Adrenal gland (tissue), 12 donors: ENCODE data around the gene WDR38. TPM values are rescaled to one million over a fixed set of nuclear protein-coding genes. Genes with fewer than 3 reads are reported as not detected.

ENCODE experiments used
- DNase-seq, 7 donors: peaks; one replicate each; pipeline ENCODE4 v3.0.0-alpha.2; 2019 to 2020
- H3K27ac ChIP-seq, 5 donors: fragments of 200-600 bp; sonication (generic) in 4 of 5; 1 replicate in 3 of 5; 2 replicates in 2 of 5; pipeline versions ENCODE4 v1.5.1 to v1.8.0; 2016 to 2020; ENCODE audit warnings: mild to moderate bottlenecking in 1 of 5
- H3K27me3 ChIP-seq: fragments of 200-600 bp; 2 replicates; pipeline ENCODE4 v1.8.0; 2021
- H3K36me3 ChIP-seq, 2 donors: fragments of 200-600 bp; replicated peaks in 1 of 2; 1 replicate in 1 of 2; 2 replicates in 1 of 2; pipeline versions ENCODE4 v1.5.1 to v1.8.0; 2018 to 2022
- H3K4me1 ChIP-seq, 2 donors: fragments of 200-600 bp; replicated peaks in 1 of 2; 1 replicate in 1 of 2; 2 replicates in 1 of 2; pipeline versions ENCODE4 v1.5.1 to v1.8.0; 2018 to 2021
- H3K4me3 ChIP-seq, 4 donors: fragments of 200-600 bp; sonication (generic) in 3 of 4; one replicate each; pipeline ENCODE4 v1.5.1; 2016 to 2018
- H3K9me3 ChIP-seq, 3 donors: fragments of 200-600 bp; sonication (generic) in 1 of 3; replicated peaks in 1 of 3; 1 replicate in 2 of 3; 2 replicates in 1 of 3; pipeline versions ENCODE4 v1.5.1 to v1.8.0; 2016 to 2021
- POLR2A ChIP-seq, 2 donors: fragments of 450-650 bp; IDR thresholded peaks; one replicate each; pipeline ENCODE4 v1.6.1; 2017; ENCODE audit warnings: antibody characterized with exemption in 2 of 2, mild to moderate bottlenecking in 2 of 2, moderate library complexity in 1 of 2
- WGBS, 4 donors: extraction: QIAGEN DNeasy Blood & Tissue Kit in 2 of 4; methylation state at CpG; one replicate each; pipeline versions ENCODE4 v1.1.5 to v1.1.7; 2013 to 2017; 5-methylcytosine and 5-hydroxymethylcytosine counted together
- intact Hi-C, 2 donors: fragments of 100-400 bp; cut with DNase I; formaldehyde crosslinking; loops; one replicate each; pipeline versions ENCODE4 v1.14.1 to v1.15.0; 2022 to 2023
- polyA plus RNA-seq, 3 donors: library from polyadenylated mRNA; stranded (reverse); fragments of 200-250 nt in 2 of 3; fragments of 350-450 nt in 1 of 3; fragmentation: Illumina TruSeq in 1 of 3; extraction: RNeasy Lipid Tissue Mini Kit (QIAGEN cat#74804) in 1 of 3; gene quantifications; one replicate each; pipeline ENCODE4 v1.2.3, GENCODE V29; 2013 to 2014
- total RNA-seq, 9 donors: library from RNA; depleted of rRNA in 4 of 9; stranded (reverse); fragments of >200 nt in 4 of 9; fragments of 120-200 nt in 1 of 9; fragmentation: NEBNext Ultra II Directional in 1 of 9; extraction: Animal tissue kit (Norgen Biotek cat#: 25700) in 1 of 9; gene quantifications; one replicate each; pipeline versions ENCODE4 v1.1.0 to v1.2.4, GENCODE V29; 2013 to 2023
- TF ChIP-seq, protein P1 (sequence below), 6 experiments: fragments of 450-650 bp in 4 of 6; fragments of 200-600 bp in 2 of 6; sonication (generic) in 1 of 6; IDR thresholded peaks; 1 replicate in 5 of 6; 2 replicates in 1 of 6; pipeline versions ENCODE4 v1.5.1 to v1.8.0; 2016 to 2021; ENCODE audit warnings: antibody characterized with exemption in 6 of 6, mild to moderate bottlenecking in 2 of 6, moderate library complexity in 1 of 6
- donor health status: healthy with polysubstance abuse.
- donor health status: Bipolar disorder and iron deficiency.
- donor health status: DM: yes; HTN: yes; CAD: no.
- donor health status: DM: no; HTN: no; CAD: no.
- donor health status: DM: no; HTN: no; CAD: no.
- donor health status: DM: yes; HTN: yes; CAD: no.

Gene WDR38
- total and polyA plus RNA-seq, 12 donors = 0.16 TPM; not detected in 11

DNA sequence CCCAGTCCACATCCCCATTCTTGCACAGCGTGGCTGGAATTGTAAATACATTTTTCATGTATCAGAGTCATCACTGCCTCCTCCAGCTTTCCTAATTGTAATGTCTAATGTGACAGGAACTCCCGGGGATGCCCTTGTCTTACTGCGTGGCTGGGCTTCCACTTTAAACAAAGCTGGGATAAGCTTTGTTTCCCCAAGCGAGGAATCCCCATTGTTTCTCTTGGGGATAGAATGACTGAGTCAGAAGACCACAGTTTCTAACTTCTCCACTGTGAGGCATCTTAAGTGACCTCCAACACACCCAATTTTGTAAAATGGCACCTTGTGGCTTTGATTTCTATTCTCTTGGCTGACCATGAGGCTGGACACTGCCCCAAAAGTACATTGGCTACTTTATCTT, 31.1 kb downstream of the WDR38 start:
- no peak for DNase-seq
- Histone ChIP-seq H3K4me3 (no peak overlapping the region), H3K4me1 (no peaks in the 10 kb centered on the region)

DNA sequence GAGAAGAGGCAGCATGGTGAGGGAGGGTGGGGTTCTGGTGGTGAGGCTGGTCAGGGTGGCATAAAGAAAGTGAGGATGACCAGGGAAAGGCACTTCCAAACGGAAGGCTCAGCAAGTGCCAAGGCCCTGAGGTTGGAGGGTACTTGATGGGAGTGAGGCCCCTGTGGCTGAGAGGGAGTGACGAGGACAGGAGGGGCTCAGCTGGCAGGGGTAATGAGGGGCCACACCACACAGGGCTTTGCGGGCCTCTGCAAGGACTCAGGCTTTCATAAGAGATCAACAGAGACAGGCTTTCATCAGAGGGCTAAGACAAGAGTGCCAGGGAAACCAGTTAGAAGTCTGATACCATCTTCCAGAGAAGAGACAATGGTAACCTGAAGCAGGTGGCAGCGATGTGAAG, 32.3 kb downstream of the WDR38 start:
- Histone ChIP-seq H3K27me3 (no peaks in the 10 kb centered on the region), H3K4me3 (no peak overlapping the region), H3K9me3 (no peaks in the 10 kb centered on the region), H3K27ac (no peak overlapping the region), H3K4me1 (no peaks in the 10 kb centered on the region), H3K36me3 (peaks cover 0 to 86% of the 10 kb centered on the region in 2 donors)
- 93 to 98% (median 96%) methylated on average over 4 of the region's 4 CpGs for WGBS, 4 donors
- no peak for DNase-seq
- TF ChIP-seq, protein P1, sequence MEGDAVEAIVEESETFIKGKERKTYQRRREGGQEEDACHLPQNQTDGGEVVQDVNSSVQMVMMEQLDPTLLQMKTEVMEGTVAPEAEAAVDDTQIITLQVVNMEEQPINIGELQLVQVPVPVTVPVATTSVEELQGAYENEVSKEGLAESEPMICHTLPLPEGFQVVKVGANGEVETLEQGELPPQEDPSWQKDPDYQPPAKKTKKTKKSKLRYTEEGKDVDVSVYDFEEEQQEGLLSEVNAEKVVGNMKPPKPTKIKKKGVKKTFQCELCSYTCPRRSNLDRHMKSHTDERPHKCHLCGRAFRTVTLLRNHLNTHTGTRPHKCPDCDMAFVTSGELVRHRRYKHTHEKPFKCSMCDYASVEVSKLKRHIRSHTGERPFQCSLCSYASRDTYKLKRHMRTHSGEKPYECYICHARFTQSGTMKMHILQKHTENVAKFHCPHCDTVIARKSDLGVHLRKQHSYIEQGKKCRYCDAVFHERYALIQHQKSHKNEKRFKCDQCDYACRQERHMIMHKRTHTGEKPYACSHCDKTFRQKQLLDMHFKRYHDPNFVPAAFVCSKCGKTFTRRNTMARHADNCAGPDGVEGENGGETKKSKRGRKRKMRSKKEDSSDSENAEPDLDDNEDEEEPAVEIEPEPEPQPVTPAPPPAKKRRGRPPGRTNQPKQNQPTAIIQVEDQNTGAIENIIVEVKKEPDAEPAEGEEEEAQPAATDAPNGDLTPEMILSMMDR (IDR thresholded peaks at IDR 0.05) = no peak
- TF ChIP-seq POLR2A (IDR thresholded peaks at IDR 0.05) = no peak
- intact Hi-C loops = no loop called here

More for the DNA sequence above, 31.1 kb downstream of the WDR38 start:
- no peak overlapping the region for H3K27ac ChIP-seq
- WGBS, 4 donors = 82 to 91% (median 86%) methylated on average over 4 of the region's 4 CpGs
- H3K27me3 ChIP-seq = no peaks in the 10 kb centered on the region
- peaks cover 0 to 87% of the 10 kb centered on the region in 2 donors for H3K36me3 ChIP-seq
- intact Hi-C loops = no loop called here
- TF ChIP-seq POLR2A (IDR thresholded peaks at IDR 0.05) = no peak
- TF ChIP-seq, protein P1 (IDR thresholded peaks at IDR 0.05) = no peak
- no peaks in the 10 kb centered on the region for H3K9me3 ChIP-seq

DNA sequence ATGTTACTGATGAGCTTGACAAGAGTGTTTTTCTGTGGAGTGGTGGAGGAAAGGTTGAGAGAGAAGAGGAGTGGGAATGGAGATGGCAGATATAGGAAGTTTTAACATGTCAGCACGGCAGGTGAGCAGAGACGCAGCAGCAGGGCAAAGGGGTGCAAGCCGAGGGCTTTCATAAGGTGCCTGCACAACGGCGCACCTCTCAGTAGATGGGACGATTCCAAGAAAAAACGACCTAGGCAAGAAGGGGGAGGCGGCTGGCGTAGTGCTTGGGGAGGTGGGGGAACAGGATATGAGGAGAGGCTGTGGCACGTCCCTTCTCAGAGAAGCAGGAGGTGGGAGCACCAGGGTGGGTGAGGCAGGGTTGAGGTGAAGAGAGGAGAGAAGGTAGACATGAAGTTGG, 33.2 kb downstream of the WDR38 start:
- Histone ChIP-seq H3K9me3 (no peaks in the 10 kb centered on the region), H3K27ac (no peak overlapping the region), H3K4me3 (no peak overlapping the region), H3K36me3 (peaks cover 0 to 86% of the 10 kb centered on the region in 2 donors), H3K4me1 (no peaks in the 10 kb centered on the region), H3K27me3 (no peaks in the 10 kb centered on the region)
- TF ChIP-seq POLR2A (IDR thresholded peaks at IDR 0.05) = no peak
- TF ChIP-seq, protein P1 (IDR thresholded peaks at IDR 0.05) = no peak
- intact Hi-C loops = no loop called here
- no peak for DNase-seq
- WGBS, 4 donors = 85 to 90% (median 88%) methylated on average over 10 of the region's 10 CpGs

DNA sequence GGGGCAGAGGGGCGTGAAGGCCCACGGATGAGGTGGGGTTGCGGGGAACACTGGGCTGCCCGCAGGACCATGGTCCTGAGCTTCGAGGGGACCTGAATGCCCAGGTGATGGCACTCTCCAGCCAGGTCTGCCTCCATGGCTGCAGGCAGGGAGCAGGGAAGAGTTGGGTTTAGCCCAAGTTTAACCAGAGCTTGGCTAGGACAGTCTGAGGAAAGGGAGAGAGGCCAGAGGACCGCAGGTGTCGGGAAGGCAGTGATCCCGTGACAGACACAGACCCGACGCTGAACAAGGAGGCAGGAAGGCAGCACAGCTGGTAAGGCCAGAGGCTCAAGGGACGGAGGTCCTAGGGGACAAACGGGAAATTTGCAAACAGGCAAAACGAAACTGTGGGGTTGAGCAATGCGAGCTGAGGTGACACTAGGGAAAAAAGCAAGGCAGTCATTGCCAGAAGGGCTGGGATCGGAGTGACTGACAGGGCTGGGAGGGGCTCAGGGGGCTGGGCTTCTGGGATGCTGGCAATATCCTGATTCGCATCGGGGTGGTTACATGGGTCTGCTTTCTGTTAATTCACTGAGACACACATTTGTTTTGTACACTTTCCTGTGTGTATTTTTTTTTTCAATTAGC, 33.7 kb downstream of the WDR38 start:
- WGBS, 4 donors = 89 to 92% (median 90%) methylated on average over 17 of the region's 17 CpGs
- peaks cover 0 to 85% of the 10 kb centered on the region in 2 donors for H3K36me3 ChIP-seq
- no peak overlapping the region for H3K27ac ChIP-seq
- DNase-seq = no peak
- TF ChIP-seq, protein P1 (IDR thresholded peaks at IDR 0.05) = no peak
- no peak for TF ChIP-seq POLR2A (IDR thresholded peaks at IDR 0.05)
- H3K4me1 ChIP-seq = no peaks in the 10 kb centered on the region
- H3K27me3 ChIP-seq = no peaks in the 10 kb centered on the region
- H3K9me3 ChIP-seq = no peaks in the 10 kb centered on the region
- H3K4me3 ChIP-seq = no peak overlapping the region
- intact Hi-C loops = no loop called here
